Activated CD4-positive, CD25-positive, alpha-beta regulatory T cell treated with anti-CD3 and anti-CD28 coated beads, Interleukin-2, amount 50 U/mL, for 16 hours (primary cell): ENCODE data around the gene WWP2.
"Not testable (repeated sequence)": the region's sequence is repeated elsewhere in the genome, so short reads cannot be mapped to it uniquely, and the experiment has no call there.

ENCODE experiments used
- DNase-seq: peaks from one replicate; pipeline ENCODE4 v3.0.0-alpha.2; 2020; ENCODE audit warnings: low read depth, low spot score

WWP2 gene

DNA sequence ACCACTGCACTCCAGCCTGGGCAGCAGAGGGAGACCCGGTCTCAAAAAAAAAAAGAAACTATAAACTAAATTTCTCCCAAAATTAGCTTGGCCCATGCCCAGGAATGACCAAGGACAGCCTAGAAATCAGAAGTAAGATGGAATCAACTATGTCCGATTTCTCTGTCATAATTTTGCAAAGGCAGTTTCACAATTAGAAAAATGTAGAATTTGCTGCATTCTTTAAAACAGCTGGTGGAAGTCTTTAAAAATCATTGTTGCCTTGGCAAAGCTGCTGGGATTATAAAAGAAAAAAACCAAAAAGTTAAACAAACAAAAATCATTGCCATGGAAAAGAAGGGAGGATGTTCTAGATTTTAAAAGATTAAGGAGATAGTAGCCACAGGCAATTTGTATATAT is 32.4 kb downstream of the WWP2 start:
- no peak for DNase-seq

DNA sequence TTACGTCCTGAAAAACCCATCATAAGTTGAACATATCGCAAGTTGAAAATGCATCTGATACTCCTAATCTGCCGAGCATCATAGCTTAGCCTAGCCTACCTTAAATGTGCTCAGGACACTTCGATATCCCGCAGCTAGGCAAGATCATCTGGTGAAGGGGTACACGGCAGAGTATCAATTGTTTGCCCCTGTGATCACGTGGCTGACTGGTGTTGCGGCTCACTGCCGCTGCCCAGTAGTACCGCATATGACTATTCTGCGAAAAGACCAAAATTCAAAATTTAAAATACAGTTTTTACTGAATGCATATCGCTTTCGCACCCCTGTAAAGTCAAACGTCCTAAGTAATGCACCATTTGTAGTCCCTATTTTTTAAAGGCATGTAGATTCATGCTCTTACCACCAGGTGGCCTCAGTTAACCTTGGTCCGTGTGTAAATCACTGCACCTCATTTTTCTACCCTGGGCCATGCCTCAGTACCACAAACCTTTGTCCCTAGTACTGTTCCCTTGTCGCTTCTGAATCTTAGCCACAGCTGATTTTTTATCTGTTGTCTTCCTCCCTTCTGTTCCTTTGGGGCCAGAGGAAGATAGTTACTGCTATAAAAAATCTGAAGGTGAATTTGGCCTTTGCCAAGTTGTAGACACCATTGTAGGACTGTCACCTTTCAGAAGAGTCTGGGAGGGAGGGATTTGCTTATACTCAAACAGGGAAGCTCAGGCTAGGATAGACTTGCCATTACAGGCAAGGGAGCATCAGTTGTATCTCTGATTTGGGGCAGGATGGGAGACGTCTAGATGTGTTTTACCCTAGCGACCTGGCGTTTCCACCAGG is 34.4 kb downstream of the WWP2 start:
- DNase-seq: no peak

DNA sequence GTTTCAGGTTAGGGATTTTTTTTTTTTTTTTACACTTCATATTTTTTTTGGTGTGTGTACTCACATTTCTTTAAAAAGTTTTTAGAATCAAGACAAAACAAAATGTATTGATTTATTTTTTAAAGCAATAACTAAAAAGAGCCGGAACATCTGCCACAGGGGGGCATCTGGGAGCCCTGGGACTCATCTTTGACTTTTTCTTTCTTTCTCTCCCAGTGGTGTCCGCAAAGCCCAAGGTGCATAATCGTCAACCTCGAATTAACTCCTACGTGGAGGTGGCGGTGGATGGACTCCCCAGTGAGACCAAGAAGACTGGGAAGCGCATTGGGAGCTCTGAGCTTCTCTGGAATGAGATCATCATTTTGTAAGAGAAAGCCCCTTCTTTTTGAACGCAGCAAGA is 36.3 kb downstream of the WWP2 start:
- no peak for DNase-seq

DNA sequence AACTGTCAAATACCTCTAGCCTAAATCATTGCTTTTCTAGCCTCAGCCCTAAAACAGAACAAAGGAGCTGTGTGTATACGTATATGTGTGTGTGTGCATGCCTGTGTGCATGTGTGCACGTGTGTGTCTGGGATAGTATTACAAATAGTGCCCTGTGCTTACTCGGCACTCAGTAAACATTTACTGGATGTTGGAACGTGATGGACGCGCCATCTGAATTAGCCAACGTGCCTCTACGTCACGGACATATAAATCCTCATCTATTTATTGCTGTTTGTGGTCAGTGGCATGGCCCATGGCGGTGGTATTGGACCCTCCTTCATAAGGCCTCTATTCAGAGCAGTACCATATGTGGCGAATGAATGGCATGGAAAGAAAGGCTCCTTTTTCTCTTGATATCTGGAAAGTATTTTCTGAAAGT is 37.5 kb downstream of the WWP2 start:
- DNase-seq: no peak

DNA sequence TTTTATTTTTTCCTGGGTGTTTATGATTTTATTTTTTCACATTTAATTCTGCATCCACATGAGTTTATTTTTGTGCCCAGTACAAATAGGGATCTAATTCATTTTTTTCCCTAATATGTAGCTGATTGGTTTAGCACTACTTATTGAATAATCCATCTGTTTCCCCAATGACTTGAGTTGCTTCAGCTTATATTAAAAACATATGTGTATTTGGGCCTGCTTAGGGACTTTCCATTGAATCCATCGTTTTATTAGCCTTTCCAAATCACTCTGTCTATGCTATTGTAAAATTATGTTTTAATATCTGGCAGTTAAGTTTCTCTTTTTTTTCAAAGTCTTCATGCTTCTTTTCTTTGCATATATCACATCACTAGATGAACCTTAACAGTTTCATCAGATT is 42.2 kb downstream of the WWP2 start:
- DNase-seq: no peak

DNA sequence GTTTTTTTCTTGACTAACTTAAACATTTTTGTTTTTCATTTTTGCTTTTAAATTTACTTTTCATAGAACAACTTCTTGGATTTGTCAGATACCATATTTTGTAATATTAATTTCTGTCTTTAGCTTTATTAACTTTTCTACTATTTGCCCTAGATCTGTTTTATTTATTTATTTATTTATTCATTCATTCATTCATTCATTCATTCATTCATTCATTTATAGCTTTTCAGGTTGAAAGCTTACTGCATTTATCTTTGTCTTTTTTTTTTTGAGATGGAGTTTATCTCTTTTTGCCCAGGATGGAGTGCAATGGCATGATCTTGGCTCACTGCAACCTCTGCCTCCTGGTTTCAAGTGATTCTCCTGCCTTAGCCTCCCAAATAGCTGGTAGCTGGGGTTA is 44.6 kb downstream of the WWP2 start:
- not testable (repeated sequence) for DNase-seq

DNA sequence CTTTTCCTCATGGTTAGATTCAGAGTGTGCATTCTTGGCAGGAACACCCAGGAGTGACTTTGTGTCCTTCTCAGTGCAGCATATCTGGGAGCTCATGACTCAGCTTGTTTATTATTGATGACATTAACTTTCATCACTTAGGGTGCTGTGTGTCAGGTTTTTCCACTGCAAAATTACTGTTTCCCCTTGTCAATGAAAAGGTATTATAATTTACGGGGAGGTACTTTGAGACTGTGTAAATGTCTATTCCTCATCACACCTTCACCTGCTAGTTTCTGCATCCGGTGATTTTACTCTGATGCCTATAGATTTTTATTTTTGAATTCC is 50.5 kb downstream of the WWP2 start:
- no peak for DNase-seq

DNA sequence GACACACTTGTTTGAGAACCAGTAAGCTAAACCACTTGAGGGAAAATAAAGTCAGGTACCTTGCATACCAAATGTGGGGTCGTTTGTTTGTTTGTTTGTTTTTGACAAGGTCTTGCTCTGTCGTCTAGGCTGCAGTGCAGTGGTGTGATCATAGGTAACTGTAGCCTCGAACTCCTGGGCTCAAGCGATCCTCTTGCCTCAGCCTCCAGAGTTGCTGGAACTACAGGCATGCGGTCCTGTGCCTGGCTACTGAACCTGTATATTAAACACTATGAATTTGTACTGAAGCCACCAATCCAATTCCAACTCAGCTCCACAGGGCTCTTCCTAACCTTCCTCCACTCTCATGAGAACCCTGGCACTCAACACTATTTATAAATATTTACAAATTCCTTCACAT is 51.9 kb downstream of the WWP2 start:
- DNase-seq: no peak

DNA sequence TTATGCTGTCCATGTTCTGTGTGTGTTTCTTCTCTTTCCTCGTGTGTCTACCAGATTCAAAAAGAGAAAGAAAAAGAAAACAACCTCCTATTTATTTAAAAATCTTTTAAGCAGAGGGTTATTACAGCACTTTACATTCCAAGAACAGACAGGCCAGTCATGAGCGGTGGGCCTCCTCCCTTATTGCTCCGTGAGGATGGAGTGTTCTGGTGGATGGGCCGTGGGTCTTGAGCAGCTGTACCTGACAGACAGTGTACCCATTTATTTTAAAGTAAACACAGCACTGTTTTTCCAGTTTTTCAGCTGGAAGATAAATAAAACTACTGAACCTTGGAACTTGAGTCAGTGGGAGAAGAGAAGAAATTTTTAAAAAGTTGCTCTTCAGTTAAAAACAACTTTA is 52.4 kb downstream of the WWP2 start:
- no peak for DNase-seq

DNA sequence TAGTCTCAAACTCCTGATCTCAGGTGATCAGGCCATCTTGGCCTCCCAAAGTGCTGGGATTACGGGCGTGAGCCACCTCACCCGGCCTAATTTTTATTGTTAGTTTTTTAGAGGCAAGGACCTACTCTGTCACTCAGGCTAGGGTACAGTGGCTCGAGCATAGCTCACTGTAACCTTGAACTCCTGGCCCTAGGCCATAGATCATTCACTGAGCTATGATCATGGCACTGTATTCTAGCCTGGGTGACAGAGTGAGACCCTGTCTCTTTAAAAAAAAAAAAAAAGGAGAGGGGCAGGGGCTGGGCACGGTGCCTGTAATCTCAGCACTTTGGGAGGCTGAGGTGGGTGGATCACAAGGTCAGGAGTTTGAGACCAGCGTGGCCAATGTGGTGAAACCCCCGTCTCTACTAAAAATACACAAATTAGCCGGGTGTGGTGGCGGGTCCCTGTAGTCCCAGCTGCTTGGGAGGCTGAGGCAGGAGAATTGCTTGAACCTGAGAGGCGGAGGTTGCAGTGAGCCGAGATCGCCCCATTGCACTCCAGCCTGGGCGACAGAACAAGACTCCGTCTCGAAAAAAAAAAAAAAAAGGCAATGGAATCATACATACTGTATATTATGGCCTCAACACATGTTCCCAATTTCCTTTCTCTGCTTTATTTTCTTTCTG is 53.2 kb downstream of the WWP2 start:
- not testable (repeated sequence) for DNase-seq

DNA sequence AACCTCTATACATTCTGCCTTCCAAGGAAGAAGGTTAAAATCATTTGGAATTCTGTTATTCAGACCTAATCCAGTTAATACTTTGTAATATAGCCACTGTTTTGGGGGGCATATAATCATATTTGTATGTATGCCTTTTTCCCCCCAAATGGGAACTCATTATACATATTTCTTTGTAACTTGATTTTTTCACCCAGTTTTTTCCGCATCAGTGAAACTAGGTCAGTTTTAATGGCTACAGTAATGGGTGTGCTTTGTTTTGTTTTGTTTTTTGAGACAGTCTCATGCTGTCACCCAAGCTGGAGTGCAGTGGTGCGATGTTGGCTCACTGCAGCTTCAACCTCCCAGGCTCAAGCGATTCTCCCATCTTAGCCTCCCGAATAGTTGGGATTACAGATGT is 54.9 kb downstream of the WWP2 start:
- DNase-seq: no peak

DNA sequence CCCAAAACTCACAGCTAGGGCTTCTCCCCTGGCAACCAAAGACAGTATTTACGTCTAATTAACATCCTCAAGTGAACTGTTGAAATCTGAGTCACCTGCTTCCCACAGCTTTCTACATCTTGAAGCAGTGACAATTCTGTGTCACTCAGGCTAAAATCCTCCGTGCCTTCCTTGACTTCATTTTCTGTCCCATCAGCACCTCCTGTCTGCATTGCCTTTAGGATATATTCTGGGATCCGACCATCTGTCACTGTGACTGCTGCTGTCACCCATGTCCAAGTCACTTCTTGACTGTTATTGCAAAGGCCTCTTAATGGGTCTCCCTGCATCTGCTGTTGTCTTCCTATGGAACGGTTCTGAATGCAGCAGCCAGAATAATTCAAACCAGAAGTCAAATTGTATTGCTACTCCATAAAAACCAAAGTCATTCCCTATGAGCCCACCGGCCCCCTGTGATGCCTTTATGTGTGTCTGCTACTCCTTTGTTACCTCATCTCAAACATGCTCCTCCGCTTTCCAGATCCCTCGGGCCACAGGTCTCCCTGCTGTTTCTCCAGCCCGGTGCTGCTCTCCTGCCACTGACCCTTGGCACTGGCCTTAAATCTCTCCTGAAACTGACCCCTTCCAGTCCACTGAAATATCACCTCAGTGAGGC is 56.9 kb downstream of the WWP2 start:
- DNase-seq: no peak

DNA sequence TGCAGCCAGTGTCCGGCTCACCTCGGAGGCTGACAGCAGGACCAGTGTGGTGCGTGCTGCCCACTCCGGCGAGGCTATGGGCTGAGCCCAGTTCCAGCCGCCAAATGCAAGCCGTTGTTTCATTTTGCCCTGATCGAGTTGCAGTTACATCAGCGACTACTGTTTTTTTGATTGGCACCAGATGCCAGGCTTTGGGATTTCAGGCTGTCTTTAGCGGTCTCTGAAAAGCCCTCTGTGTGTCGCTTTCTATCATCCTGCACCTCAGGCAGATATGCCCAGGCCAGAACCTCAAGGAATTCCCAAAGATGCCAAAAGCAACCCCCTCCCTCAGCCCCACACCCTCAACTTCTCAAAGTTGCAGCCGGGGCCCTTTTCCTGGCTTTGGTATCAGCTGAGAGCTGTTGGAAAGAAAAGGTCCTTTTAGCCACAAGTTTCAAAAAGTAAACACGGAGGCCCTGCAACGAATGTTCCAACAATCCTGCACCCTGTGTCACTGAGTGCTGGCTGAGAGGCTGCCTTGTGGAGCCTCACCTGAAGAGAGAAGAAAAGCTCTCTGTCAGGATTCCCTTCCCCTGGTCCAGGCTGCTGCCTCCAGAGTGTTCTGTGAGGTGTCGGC is 58.9 kb downstream of the WWP2 start:
- DNase-seq: no peak

DNA sequence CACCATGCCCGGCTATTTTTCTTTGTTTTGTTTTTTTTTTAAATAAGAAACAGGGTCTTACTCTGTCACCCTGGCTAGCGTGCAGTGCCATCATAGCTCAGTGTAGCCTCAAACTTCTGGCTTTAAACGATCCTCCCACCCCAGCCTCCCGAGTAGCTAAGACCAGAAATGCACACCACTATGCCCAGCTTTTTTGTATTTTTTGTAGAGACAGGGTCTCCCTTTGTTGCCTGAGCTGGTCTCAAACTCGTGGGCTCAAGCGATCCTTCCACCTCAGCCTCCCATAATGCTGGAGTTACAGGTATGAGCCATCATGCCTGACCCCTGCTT is 59.7 kb downstream of the WWP2 start:
- no peak for DNase-seq

DNA sequence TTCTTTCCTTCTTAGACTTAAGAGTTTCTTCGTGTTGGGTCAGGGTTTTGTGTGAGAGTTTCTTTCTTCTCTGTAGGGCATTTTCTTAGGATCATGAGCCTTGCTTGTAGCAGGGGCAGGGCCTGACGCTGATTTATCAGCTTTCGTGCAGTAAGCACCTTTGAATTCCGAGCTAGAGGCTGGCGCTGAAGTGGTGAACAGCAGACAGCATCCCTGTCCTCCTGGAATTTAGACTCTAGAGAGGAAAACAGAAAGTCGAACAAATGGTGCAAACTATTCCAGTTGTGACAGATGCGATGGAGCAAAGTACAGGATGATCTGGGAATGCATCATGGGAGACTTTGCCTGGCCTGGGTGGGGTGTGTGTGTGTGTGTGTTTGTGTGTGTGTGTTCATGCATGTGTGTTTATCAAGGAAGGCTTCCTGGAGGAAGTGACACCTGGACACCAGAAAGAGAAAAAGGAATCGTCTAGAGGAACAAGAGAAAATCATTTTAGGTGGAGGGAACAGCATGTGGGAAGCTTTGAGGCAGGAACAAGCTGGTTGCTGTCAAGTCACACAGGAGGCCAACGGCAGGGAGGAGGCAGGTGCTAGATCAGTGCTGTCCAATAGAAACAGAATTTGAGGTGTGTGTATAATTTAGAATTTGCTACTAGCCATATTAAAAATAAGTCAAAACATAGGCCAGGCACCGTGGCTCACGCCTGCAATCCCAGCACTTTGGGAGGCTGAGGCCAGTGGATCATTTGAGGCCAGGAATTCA is 60.2 kb downstream of the WWP2 start:
- DNase-seq: no peak

DNA sequence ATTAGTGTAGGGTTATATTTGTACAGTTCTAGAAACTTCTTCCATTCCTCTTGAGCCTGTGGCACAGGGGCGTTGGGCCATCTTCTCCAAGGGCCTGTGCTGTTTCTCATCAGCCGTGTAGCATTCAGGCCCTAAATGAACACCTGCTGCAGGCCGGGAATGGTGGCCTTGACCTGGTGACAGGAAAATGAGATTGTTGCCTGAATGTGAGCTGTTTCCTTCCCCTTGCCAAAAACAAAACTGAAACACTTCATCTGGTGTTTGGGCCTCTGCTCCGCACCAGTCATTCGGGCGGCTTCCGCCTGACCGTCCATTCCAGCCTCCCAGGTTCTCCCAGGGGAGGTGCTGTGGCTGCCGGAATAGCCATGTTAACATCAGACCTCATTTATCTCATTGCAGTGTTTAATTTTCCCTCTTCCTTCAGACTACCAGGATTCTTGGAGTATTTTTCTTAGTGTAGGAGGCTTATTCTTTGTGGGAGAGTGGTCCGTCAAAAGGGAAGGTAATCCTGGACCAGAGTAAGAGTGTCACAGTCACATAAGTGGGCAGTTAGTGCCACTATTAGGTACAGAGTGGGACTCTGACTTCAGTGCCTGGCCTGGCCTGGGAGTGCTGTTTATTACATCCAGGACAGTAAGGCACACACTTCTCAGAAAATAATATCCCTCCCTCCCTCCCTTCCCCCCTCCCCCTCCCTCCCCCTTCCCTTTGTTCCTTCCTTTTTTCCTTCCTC is 61.9 kb downstream of the WWP2 start:
- no peak for DNase-seq

DNA sequence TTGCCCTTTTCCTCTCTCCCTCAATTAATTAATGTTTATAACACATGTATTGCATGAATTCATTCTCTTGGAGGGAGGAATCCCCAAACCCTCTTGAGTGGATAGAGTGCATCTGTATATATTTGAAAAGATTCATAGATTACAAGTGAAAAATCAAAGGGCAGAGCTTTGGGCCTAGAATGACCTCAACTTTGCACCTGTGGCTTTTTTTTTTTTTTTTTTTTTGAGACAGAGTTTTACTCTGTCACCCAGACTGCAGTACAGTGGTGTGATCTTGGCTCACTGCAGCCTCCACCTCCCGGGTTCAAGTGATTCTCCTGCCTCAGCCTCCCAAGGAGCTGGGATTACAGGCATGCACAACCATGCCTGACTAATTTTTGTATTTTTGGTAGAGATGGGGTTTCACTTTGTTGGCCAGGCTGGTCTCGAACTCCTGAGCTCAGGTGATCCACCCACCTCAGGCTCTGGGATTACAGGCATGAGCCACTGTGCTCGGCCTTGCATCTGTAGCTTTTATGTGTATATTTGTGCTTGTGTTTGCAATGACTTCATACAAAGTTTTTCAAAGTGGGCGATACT is 62.5 kb downstream of the WWP2 start:
- DNase-seq: not testable (repeated sequence)

DNA sequence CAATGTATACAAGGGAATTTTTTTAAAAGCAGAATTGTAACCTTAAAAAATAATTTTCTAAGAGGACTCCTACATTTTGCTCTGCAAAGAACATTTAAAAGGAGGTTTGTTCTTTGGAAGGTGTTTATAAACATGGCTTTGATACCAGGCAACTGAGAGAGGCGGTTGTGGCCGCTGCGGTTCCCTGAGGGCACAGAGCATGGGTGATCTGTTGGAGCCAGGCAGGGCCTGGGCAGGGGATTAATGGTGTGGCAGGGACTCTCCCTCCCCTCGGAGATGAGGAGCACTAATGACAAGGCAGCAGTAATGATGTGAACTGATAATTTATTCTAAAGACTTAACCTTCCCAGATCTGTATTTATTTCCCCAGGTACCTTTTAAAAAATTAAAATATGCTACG is 65.4 kb downstream of the WWP2 start:
- DNase-seq: no peak

DNA sequence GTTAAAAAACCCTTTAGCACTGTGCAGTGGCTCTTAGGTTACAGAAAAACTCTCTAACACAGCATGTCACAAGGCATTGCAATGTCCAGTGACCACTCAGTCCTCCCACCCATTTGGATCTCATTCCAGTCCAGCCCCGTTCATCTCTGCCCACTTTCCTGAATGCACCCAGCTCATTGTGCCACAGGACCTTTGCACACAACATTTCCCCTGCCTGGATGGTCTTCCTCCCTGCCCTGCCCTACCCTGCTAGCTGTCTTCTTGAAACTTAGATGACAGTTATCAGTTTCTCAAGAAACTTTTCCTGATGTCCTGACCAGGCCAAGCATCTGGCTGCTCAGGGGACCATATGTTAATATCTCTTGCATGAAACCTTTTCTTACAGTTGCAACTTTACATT is 67.2 kb downstream of the WWP2 start:
- no peak for DNase-seq

DNA sequence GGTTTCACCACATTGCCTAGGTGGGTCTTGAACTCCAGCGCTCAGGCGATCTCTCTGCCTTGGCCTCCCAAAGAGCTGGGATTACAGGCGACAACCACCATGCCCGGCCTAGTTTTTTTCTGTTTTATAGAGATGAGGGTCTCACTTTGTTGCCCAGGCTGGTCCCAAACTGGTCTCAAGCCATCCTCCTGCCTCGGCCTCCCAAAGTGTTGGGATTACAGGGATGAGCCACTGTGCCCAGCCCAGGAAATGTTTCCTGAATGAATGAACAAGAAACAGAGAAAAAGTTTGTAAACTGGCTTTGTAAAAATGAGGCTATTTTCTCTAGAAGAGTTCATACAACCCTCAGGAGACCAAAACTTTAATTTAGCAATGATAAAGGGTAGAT is 68.0 kb downstream of the WWP2 start:
- no peak for DNase-seq
